GM12878 (cell line): ENCODE measurements around the gene GBA2. TPM values are rescaled to one million over a fixed set of nuclear protein-coding genes. Genes with fewer than 3 reads are reported as not detected.

Experiments used
- ASH2L ChIP-seq: fragments of 300-600, 200-600 bp; sonication (generic); IDR thresholded peaks from 2 replicates; pipeline ENCODE4 v1.6.1; 2017; ENCODE audit warnings: low read depth, mild to moderate bottlenecking, borderline replicate concordance
- BHLHE40 ChIP-seq, 2 experiments: fragments of 450-650 bp in 1 of 2; IDR thresholded peaks; 2 replicates each; pipeline ENCODE4 v1.6.1; 2011 to 2017; ENCODE audit warnings: low read depth in 2 of 2, borderline replicate concordance in 1 of 2, improper control_type of control experiment in 1 of 2, low read length in 1 of 2, mild to moderate bottlenecking in 1 of 2
- CREB1 ChIP-seq: IDR thresholded peaks from 2 replicates; pipeline ENCODE4 v1.6.1; 2012; ENCODE audit warnings: low read depth, mild to moderate bottlenecking, inconsistent platforms
- DPF2 ChIP-seq: fragments of 450-650 bp; IDR thresholded peaks from 2 replicates; pipeline ENCODE4 v1.6.1; 2017; ENCODE audit warnings: mild to moderate bottlenecking
- E2F8 ChIP-seq: fragments of 450-650 bp; IDR thresholded peaks from 2 replicates; pipeline ENCODE4 v1.6.1; 2018; ENCODE audit warnings: mild to moderate bottlenecking, low read depth, moderate library complexity; ENCODE audit not compliant: partially characterized antibody
- EGR1 ChIP-seq, 2 experiments: IDR thresholded peaks; 1 replicate in 1 of 2; 2 replicates in 1 of 2; pipeline ENCODE4 v1.6.1; 2011 to 2012; ENCODE audit warnings: low read depth in 2 of 2, low read length in 2 of 2, borderline replicate concordance in 1 of 2, mild to moderate bottlenecking in 1 of 2, moderate library complexity in 1 of 2
- EP300 ChIP-seq, 2 experiments: fragments of 150-350 bp in 1 of 2; IDR thresholded peaks; 2 replicates each; pipeline ENCODE4 v1.6.1; 2011 to 2012; ENCODE audit warnings: low read depth in 2 of 2, low read length in 2 of 2, borderline replicate concordance in 1 of 2, improper control_type of control experiment in 1 of 2, inconsistent platforms in 1 of 2; ENCODE audit not compliant: control insufficient read depth in 1 of 2
- ESRRA ChIP-seq: IDR thresholded peaks from 2 replicates; pipeline ENCODE4 v1.6.1; 2012; ENCODE audit warnings: mild to moderate bottlenecking, low read length, improper control_type of control experiment
- HCFC1 ChIP-seq: fragments of 150-350 bp; IDR thresholded peaks from 2 replicates; pipeline ENCODE4 v1.6.1; 2014; ENCODE audit warnings: low read length
- IKZF2 ChIP-seq, 2 experiments: fragments of 450-650 bp; IDR thresholded peaks; 2 replicates each; pipeline ENCODE4 v1.6.1; 2017; ENCODE audit warnings: mild to moderate bottlenecking in 2 of 2, moderate library complexity in 2 of 2
- MXI1 ChIP-seq: fragments of 150-350 bp; IDR thresholded peaks from 2 replicates; pipeline ENCODE4 v1.6.1; 2011; ENCODE audit warnings: low read depth, mild to moderate bottlenecking, inconsistent platforms, low read length, improper control_type of control experiment
- NFXL1 ChIP-seq: fragments of 450-650 bp; IDR thresholded peaks from 2 replicates; pipeline ENCODE4 v1.6.1; 2017; ENCODE audit warnings: antibody characterized with exemption, mild to moderate bottlenecking, borderline replicate concordance
- NR2F1 ChIP-seq: fragments of 450-650 bp; conservative IDR thresholded peaks from 2 replicates; pipeline ENCODE4 v1.6.1; 2017; ENCODE audit warnings: mild to moderate bottlenecking
- POLR2AphosphoS5 ChIP-seq: IDR thresholded peaks from 2 replicates; pipeline ENCODE4 v1.6.1; 2011; ENCODE audit warnings: mild to moderate bottlenecking, low read length, inconsistent platforms
- RB1 ChIP-seq: fragments of 450-650 bp; formaldehyde crosslinking; IDR thresholded peaks from 2 replicates; pipeline ENCODE4 v1.6.1; 2017; ENCODE audit warnings: mild to moderate bottlenecking, borderline replicate concordance
- RELA ChIP-seq: fragments of 450-650 bp; IDR thresholded peaks from 2 replicates; pipeline ENCODE4 v1.8.0; 2014; ENCODE audit warnings: borderline replicate concordance; ENCODE audit not compliant: partially characterized antibody
- SRF ChIP-seq, 2 experiments: IDR thresholded peaks; 2 replicates each; pipeline ENCODE4 v1.6.1; 2011; ENCODE audit warnings: low read depth in 2 of 2, low read length in 2 of 2, mild to moderate bottlenecking in 1 of 2, moderate library complexity in 1 of 2
- SUPT20H ChIP-seq: IDR thresholded peaks from 2 replicates; pipeline ENCODE4 v1.6.1; 2011; ENCODE audit warnings: low read depth, mild to moderate bottlenecking, low read length, moderate library complexity, borderline replicate concordance; ENCODE audit not compliant: control insufficient read depth
- TAF1 ChIP-seq: IDR thresholded peaks from 2 replicates; pipeline ENCODE4 v1.6.1; 2011; ENCODE audit warnings: mild to moderate bottlenecking, low read depth, low read length, borderline replicate concordance
- TBL1XR1 ChIP-seq: IDR thresholded peaks from 2 replicates; pipeline ENCODE4 v1.6.1; 2012; ENCODE audit warnings: low read depth, low read length, improper control_type of control experiment
- ZNF24 ChIP-seq: fragments of 450-650 bp; IDR thresholded peaks from 2 replicates; pipeline ENCODE4 v1.6.1; 2017; ENCODE audit warnings: antibody characterized with exemption, mild to moderate bottlenecking
- ZSCAN29 ChIP-seq: fragments of 450-650 bp; IDR thresholded peaks from 2 replicates; pipeline ENCODE4 v1.6.1; 2017; ENCODE audit warnings: mild to moderate bottlenecking, moderate library complexity
- polyA plus RNA-seq, 11 experiments: library from polyadenylated mRNA; depleted of rRNA in 4 of 11; unstranded in 6 of 11; stranded (reverse) in 5 of 11; fragments of >200 nt; fragmentation: Nextera tagmentation in 4 of 11; fragmentation: Illumina TruSeq in 1 of 11; extraction: Ambion mirVana in 4 of 11; extraction: Trizol in 1 of 11; gene quantifications; 1 replicate in 1 of 11; 2 replicates in 10 of 11; pipeline versions ENCODE4 v1.2.1 to v1.2.3, GENCODE V29; 2011 to 2016; ENCODE audit warnings: inconsistent platforms in 2 of 11, missing spikeins in 2 of 11, low read depth in 1 of 11
- total RNA-seq, 4 experiments: library from RNA; depleted of rRNA in 3 of 4; stranded (reverse); fragments of >200 nt in 3 of 4; fragmentation: Illumina TruSeq in 1 of 4; extraction: Trizol in 1 of 4; gene quantifications; 2 replicates each; pipeline versions ENCODE4 v1.2.1 to v1.2.3, GENCODE V29; 2013 to 2021
- TF ChIP-seq, protein P1 (sequence below): IDR thresholded peaks from 2 replicates; pipeline ENCODE4 v1.6.1; 2012; ENCODE audit warnings: low read length, inconsistent platforms
- TF ChIP-seq, protein P2 (sequence below): IDR thresholded peaks from 2 replicates; pipeline ENCODE4 v1.6.1; 2012; ENCODE audit warnings: low read depth, low read length, improper control_type of control experiment

Gene GBA2
- total and polyA plus RNA-seq, 10 of the 15 experiments (the other 5 are each of a cell fraction or from before 2014, with no cell fraction given), result 15.3 to 45.1 (median 29.1) TPM

GRCh38 chr9:35748858-35749514, at the start of gene GBA2, which contains the start of gene RGP1 (continued):
- TF ChIP-seq ASH2L, result peak; percentile 93; the same call in 1 of the 2 replicates
- 0 out of 2 replicates have a peak, but pooled peaks have one; percentile 49 for TF ChIP-seq ZSCAN29
- 0 out of 4 replicates have a peak, but pooled peaks of 1 of the 2 experiments have one; percentile 24 for TF ChIP-seq SRF (IDR thresholded peaks at IDR 0.05; ENCODE audit: low read depth in 2 of 2, low read length in 2 of 2)
- peak; percentile 100 for TF ChIP-seq NR2F1
- peak; percentile 62; the same call in 1 of the 2 replicates for TF ChIP-seq MXI1
- TF ChIP-seq BHLHE40 (IDR thresholded peaks at IDR 0.05; ENCODE audit: borderline replicate concordance in 1 of 2, low read depth in 2 of 2, low read length in 1 of 2), result peak in 1 of 2 experiments; percentile 69; a peak in 1 of 4 replicates
- TF ChIP-seq RELA, result peak; percentile 25
- TF ChIP-seq, protein P1, sequence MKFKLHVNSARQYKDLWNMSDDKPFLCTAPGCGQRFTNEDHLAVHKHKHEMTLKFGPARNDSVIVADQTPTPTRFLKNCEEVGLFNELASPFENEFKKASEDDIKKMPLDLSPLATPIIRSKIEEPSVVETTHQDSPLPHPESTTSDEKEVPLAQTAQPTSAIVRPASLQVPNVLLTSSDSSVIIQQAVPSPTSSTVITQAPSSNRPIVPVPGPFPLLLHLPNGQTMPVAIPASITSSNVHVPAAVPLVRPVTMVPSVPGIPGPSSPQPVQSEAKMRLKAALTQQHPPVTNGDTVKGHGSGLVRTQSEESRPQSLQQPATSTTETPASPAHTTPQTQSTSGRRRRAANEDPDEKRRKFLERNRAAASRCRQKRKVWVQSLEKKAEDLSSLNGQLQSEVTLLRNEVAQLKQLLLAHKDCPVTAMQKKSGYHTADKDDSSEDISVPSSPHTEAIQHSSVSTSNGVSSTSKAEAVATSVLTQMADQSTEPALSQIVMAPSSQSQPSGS, result no peak
- no peak for TF ChIP-seq E2F8
- TF ChIP-seq CREB1, result peak; percentile 44
- 0 out of 2 replicates have a peak, but pooled peaks have one; percentile 42 for TF ChIP-seq TAF1
- no peak for TF ChIP-seq SUPT20H
- TF ChIP-seq EP300 (IDR thresholded peaks at IDR 0.05; ENCODE audit: borderline replicate concordance in 1 of 2, control insufficient read depth in 1 of 2, low read depth in 2 of 2, low read length in 2 of 2), result no peak
- peak in 1 of 2 experiments; percentile 6; a peak in 1 of 3 replicates for TF ChIP-seq EGR1 (IDR thresholded peaks at IDR 0.05; ENCODE audit: borderline replicate concordance in 1 of 2, low read depth in 2 of 2, low read length in 2 of 2)
- TF ChIP-seq HCFC1, result peak; percentile 25
- TF ChIP-seq TBL1XR1, result no peak
- no peak for TF ChIP-seq IKZF2 (IDR thresholded peaks at IDR 0.05)
- TF ChIP-seq, protein P2, sequence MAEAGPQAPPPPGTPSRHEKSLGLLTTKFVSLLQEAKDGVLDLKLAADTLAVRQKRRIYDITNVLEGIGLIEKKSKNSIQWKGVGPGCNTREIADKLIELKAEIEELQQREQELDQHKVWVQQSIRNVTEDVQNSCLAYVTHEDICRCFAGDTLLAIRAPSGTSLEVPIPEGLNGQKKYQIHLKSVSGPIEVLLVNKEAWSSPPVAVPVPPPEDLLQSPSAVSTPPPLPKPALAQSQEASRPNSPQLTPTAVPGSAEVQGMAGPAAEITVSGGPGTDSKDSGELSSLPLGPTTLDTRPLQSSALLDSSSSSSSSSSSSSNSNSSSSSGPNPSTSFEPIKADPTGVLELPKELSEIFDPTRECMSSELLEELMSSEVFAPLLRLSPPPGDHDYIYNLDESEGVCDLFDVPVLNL, result no peak
- peak; percentile 92 for TF ChIP-seq DPF2
- 0 out of 2 replicates have a peak, but pooled peaks have one; percentile 35 for TF ChIP-seq POLR2AphosphoS5
- 0 out of 2 replicates have a peak, but pooled peaks have one; percentile 38 for TF ChIP-seq NFXL1
- TF ChIP-seq ESRRA, result peak; percentile 84; the same call in 1 of the 2 replicates
- TF ChIP-seq RB1, result 0 out of 2 replicates have a peak, but pooled peaks have one; percentile 20
- peak; percentile 41; the same call in 1 of the 2 replicates for TF ChIP-seq ZNF24
